HepG2 (cell line): ENCODE measurements around the gene TSPAN12. TPM values are rescaled to one million over a fixed set of nuclear protein-coding genes. Genes with fewer than 3 reads are reported as not detected.

ENCODE experiments used
- ATAC-seq: fragments of 200-7000 bp; cut with Tn5 transposase; 3 replicates; pipeline ENCODE4 v1.9.1; 2020; ENCODE audit warnings: mild to moderate bottlenecking, moderate library complexity
- BruUV-seq: library from RNA; stranded (reverse); fragments of 400-500 nt; replicated peaks from 2 replicates; lab custom pipeline; 2021; lab: Mats Ljungman, UMichigan
- CTCF ChIA-PET: fragments of 300-600 bp; formaldehyde crosslinking; extraction: SDS; loops from one replicate; lab custom pipeline; 2021; ENCODE audit warnings: low total read pairs, inconsistent platforms, low intra/inter-chr PET ratio; lab: Yijun Ruan, JAX
- POLR2A ChIA-PET: fragments of 350-600 bp; sonication (Branson Sonifier 250); formaldehyde crosslinking; loops from one replicate; lab custom pipeline; 2020; ENCODE audit warnings: antibody characterized with exemption, inconsistent platforms; lab: Yijun Ruan, JAX
- DNase-seq: peaks from one replicate; pipeline ENCODE4 v3.0.0-alpha.2; 2015; ENCODE audit warnings: low spot score
- FAIRE-seq: peaks from 3 replicates; lab custom pipeline; 2011; peaks lifted over from hg19 to GRCh38; lab: Jason Lieb, UNC
- H2AFZ ChIP-seq: one replicate; pipeline ENCODE4 v1.6.1; 2011; ENCODE audit warnings: low read length, inconsistent platforms
- H3K27ac ChIP-seq: fragments of 300-600 bp; 3 replicates; pipeline ENCODE4 v1.8.0; 2011; ENCODE audit warnings: mixed run types, mild to moderate bottlenecking, mixed read lengths, low read length, inconsistent platforms; ENCODE audit not compliant: insufficient read depth; ENCODE audit errors: extremely low read length
- H3K27me3 ChIP-seq, 2 experiments: fragments of 200-600 bp in 1 of 2; 2 replicates in 1 of 2; 3 replicates in 1 of 2; pipeline versions ENCODE4 v1.6.0 to v1.8.0; 2011; ENCODE audit warnings: low read length in 2 of 2, mild to moderate bottlenecking in 2 of 2, moderate library complexity in 2 of 2, inconsistent platforms in 1 of 2; ENCODE audit not compliant: insufficient read depth in 2 of 2, control insufficient read depth in 1 of 2
- H3K36me3 ChIP-seq, 2 experiments: fragments of 200-600 bp in 1 of 2; replicated peaks in 1 of 2; 2 replicates in 1 of 2; 3 replicates in 1 of 2; pipeline versions ENCODE4 v1.5.1 to v1.8.0; 2011; ENCODE audit warnings: low read length in 2 of 2, inconsistent platforms in 1 of 2; ENCODE audit not compliant: insufficient read depth in 2 of 2, control insufficient read depth in 1 of 2
- H3K4me1 ChIP-seq: 2 replicates; pipeline ENCODE4 v1.5.1; 2012; ENCODE audit warnings: low read length, inconsistent platforms; ENCODE audit not compliant: insufficient read depth
- H3K4me2 ChIP-seq: 2 replicates; pipeline ENCODE4 v1.6.0; 2011; ENCODE audit warnings: low read depth, low read length, inconsistent platforms
- H3K4me3 ChIP-seq, 3 experiments: fragments of 200-600 bp in 1 of 3; sonication (generic), shearing (Covaris generic) in 1 of 3; replicated peaks in 1 of 3; 2 replicates each; pipeline ENCODE4 v1.5.1; 2011 to 2016; ENCODE audit warnings: low read length in 3 of 3, inconsistent platforms in 2 of 3, low read depth in 2 of 3, mild to moderate bottlenecking in 2 of 3, control low read depth in 1 of 3, mixed read lengths in 1 of 3; ENCODE audit not compliant: insufficient read depth in 1 of 3
- H3K79me2 ChIP-seq: one replicate; pipeline ENCODE4 v1.6.1; 2011; ENCODE audit warnings: low read length, inconsistent platforms; ENCODE audit not compliant: insufficient read depth
- H3K9ac ChIP-seq: 2 replicates; pipeline ENCODE4 v1.6.0; 2011; ENCODE audit warnings: mild to moderate bottlenecking, low read depth, low read length, inconsistent platforms; ENCODE audit not compliant: insufficient read depth
- H3K9me3 ChIP-seq: 2 replicates; pipeline ENCODE4 v1.5.1; 2012; ENCODE audit warnings: mild to moderate bottlenecking, low read length
- H4K20me1 ChIP-seq: 2 replicates; pipeline ENCODE4 v1.6.0; 2011; ENCODE audit warnings: inconsistent platforms, mild to moderate bottlenecking, low read length, moderate library complexity; ENCODE audit not compliant: insufficient read depth
- CCAR2 ChIP-seq: fragments of 200-400 bp; formaldehyde crosslinking; optimal IDR thresholded peaks from 2 replicates; pipeline ENCODE3; 2018; ENCODE audit warnings: low read depth, mild to moderate bottlenecking, low read length, moderate library complexity
- DNMT1 ChIP-seq: sonication (generic); formaldehyde crosslinking; IDR thresholded peaks from 2 replicates; pipeline ENCODE4 v1.5.1; 2020; ENCODE audit warnings: mild to moderate bottlenecking, missing genetic modification reagents
- HDAC6 ChIP-seq: fragments of 200-600 bp; sonication (generic); IDR thresholded peaks from 2 replicates; pipeline ENCODE4 v1.7.0; 2017; ENCODE audit warnings: mild to moderate bottlenecking, antibody characterized with exemption, low read length, low read depth
- MED1 ChIP-seq: sonication (generic); formaldehyde crosslinking; IDR thresholded peaks from 2 replicates; pipeline ENCODE4 v1.4.0; 2020; ENCODE audit warnings: missing genetic modification reagents
- PITX1 ChIP-seq: sonication (generic); formaldehyde crosslinking; IDR thresholded peaks from 2 replicates; pipeline ENCODE4 v1.5.1; 2020; ENCODE audit warnings: mild to moderate bottlenecking, missing genetic modification reagents
- ZMYM3 ChIP-seq: sonication (generic); formaldehyde crosslinking; IDR thresholded peaks from 2 replicates; pipeline ENCODE4 v1.5.1; 2020; ENCODE audit warnings: mild to moderate bottlenecking, missing genetic modification reagents
- ZNF724P ChIP-seq: sonication (generic); formaldehyde crosslinking; IDR thresholded peaks from 2 replicates; pipeline ENCODE4 v1.8.0; 2022; ENCODE audit warnings: missing genetic modification reagents, borderline replicate concordance
- ZNF773 ChIP-seq: sonication (generic); formaldehyde crosslinking; IDR thresholded peaks from 2 replicates; pipeline ENCODE4 v1.4.0; 2020; ENCODE audit warnings: missing genetic modification reagents, borderline replicate concordance
- ZNF776 ChIP-seq: sonication (generic); formaldehyde crosslinking; IDR thresholded peaks from 2 replicates; pipeline ENCODE4 v1.4.0; 2020; ENCODE audit warnings: mild to moderate bottlenecking, missing genetic modification reagents
- ZSCAN20 ChIP-seq: sonication (generic); formaldehyde crosslinking; IDR thresholded peaks from 2 replicates; pipeline ENCODE4 v1.4.0; 2020; ENCODE audit warnings: missing genetic modification reagents, mild to moderate bottlenecking, borderline replicate concordance
- WGBS: methylation state at CpG from one replicate; pipeline ENCODE4 v1.1.6; 2017; ENCODE audit warnings: low lambda C conversion rate; 5-methylcytosine and 5-hydroxymethylcytosine counted together
- in situ Hi-C: cut with HindIII; loops from 2 replicates; pipeline ENCODE4 v1.10.0; 2017; ENCODE audit warnings: low pct_unique_long_range_greater_than_20kb; ENCODE audit not compliant: extremely low pct_ligation_motif_present
- intact Hi-C: fragments of 100-400 bp; cut with micrococcal nuclease; formaldehyde crosslinking; loops from one replicate; pipeline ENCODE4 v1.10.0; 2022; ENCODE audit not compliant: unreplicated experiment
- polyA plus RNA-seq, 8 experiments: library from polyadenylated mRNA; depleted of rRNA in 3 of 8; stranded (reverse) in 7 of 8; unstranded in 1 of 8; fragments of >200 nt; fragmentation: Illumina TruSeq in 4 of 8; extraction: Trizol in 4 of 8; gene quantifications; 2 replicates each; pipeline versions ENCODE4 v1.2.1 to v1.2.3, GENCODE V29; 2011 to 2016; ENCODE audit warnings: low read depth in 4 of 8, missing spikeins in 1 of 8, mixed read lengths in 1 of 8; ENCODE audit not compliant: insufficient read depth in 1 of 8
- total RNA-seq, 5 experiments: library from RNA; depleted of rRNA; stranded (reverse); fragments of >200 nt; fragmentation: Illumina TruSeq; extraction: Trizol; gene quantifications; 2 replicates each; pipeline ENCODE4 v1.2.3, GENCODE V29; 2016; ENCODE audit warnings: low read depth in 1 of 5
- TF ChIP-seq, protein P1 (sequence below): sonication (generic); formaldehyde crosslinking; conservative IDR thresholded peaks from 2 replicates; pipeline ENCODE4 v1.8.1; 2023; ENCODE audit warnings: missing genetic modification reagents
- TF ChIP-seq, protein P2 (sequence below): sonication (generic); formaldehyde crosslinking; IDR thresholded peaks from 2 replicates; pipeline ENCODE4 v1.8.1; 2022; ENCODE audit warnings: mild to moderate bottlenecking, missing genetic modification reagents
- TF ChIP-seq, protein P3 (sequence below): sonication (generic); formaldehyde crosslinking; IDR thresholded peaks from 2 replicates; pipeline ENCODE4 v1.5.1; 2020; ENCODE audit warnings: mild to moderate bottlenecking, missing genetic modification reagents
- TF ChIP-seq, protein P4 (sequence below): sonication (generic); formaldehyde crosslinking; IDR thresholded peaks from 2 replicates; pipeline ENCODE4 v1.4.0; 2020; ENCODE audit warnings: missing genetic modification reagents, low read depth, mild to moderate bottlenecking, borderline replicate concordance

The TSPAN12 gene
- total and polyA plus RNA-seq, 2 of the 13 experiments (the other 11 are each of a cell fraction or from before 2014, with no cell fraction given), result 0.48 to 0.95 TPM

DNA sequence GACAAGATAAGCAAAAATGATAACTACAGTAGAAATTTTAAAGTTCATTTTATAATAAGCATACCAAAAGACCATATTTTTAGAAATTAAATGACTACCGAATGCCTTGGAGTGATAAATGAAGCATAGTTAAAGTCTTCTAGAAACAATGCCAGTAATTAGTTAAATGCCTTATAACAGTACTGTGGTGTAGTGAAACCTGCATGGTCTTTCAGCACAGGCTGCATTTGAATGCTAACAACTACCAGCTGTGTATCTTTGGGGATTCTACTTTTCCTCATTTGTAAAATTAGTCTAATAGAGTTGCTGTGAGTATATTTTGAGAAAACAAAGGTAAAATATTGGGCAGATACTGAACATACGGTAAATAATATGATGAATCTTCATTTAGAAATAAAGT is 25.1 kb downstream of the TSPAN12 start:
- Histone ChIP-seq H3K9me3 (no peaks in the 10 kb centered on the region), H3K27ac (no peak overlapping the region), H2AFZ (no peak overlapping the region), H3K4me3 (no peak overlapping the region), H3K36me3 (no peaks in the 10 kb centered on the region), H3K4me1 (no peaks in the 10 kb centered on the region), H4K20me1 (no peaks in the 10 kb centered on the region), H3K9ac (no peak overlapping the region), H3K4me2 (no peak overlapping the region), H3K79me2 (no peaks in the 10 kb centered on the region), H3K27me3 (no peaks in the 10 kb centered on the region)
- ChIA-PET CTCF (no interaction called here), POLR2A (no interaction called here)
- TF ChIP-seq, protein P1, sequence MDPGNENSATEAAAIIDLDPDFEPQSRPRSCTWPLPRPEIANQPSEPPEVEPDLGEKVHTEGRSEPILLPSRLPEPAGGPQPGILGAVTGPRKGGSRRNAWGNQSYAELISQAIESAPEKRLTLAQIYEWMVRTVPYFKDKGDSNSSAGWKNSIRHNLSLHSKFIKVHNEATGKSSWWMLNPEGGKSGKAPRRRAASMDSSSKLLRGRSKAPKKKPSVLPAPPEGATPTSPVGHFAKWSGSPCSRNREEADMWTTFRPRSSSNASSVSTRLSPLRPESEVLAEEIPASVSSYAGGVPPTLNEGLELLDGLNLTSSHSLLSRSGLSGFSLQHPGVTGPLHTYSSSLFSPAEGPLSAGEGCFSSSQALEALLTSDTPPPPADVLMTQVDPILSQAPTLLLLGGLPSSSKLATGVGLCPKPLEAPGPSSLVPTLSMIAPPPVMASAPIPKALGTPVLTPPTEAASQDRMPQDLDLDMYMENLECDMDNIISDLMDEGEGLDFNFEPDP (CRISPR knock-in tag), result no peak
- no peak for TF ChIP-seq HDAC6
- no peak for TF ChIP-seq CCAR2
- TF ChIP-seq ZNF776, result no peak
- TF ChIP-seq, protein P2, sequence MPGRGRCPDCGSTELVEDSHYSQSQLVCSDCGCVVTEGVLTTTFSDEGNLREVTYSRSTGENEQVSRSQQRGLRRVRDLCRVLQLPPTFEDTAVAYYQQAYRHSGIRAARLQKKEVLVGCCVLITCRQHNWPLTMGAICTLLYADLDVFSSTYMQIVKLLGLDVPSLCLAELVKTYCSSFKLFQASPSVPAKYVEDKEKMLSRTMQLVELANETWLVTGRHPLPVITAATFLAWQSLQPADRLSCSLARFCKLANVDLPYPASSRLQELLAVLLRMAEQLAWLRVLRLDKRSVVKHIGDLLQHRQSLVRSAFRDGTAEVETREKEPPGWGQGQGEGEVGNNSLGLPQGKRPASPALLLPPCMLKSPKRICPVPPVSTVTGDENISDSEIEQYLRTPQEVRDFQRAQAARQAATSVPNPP (CRISPR knock-in tag), result no peak
- TF ChIP-seq DNMT1 (CRISPR knock-in tag), result no peak
- no peak for TF ChIP-seq PITX1 (CRISPR knock-in tag)
- DNase-seq, result no peak
- in situ Hi-C loops, result no loop called here
- 45% methylated on average over 2 of the region's 2 CpGs for WGBS
- FAIRE-seq, result no peak
- intact Hi-C loops, result no loop called here
- no peak for ATAC-seq
- no TSS peak for BruUV-seq

DNA sequence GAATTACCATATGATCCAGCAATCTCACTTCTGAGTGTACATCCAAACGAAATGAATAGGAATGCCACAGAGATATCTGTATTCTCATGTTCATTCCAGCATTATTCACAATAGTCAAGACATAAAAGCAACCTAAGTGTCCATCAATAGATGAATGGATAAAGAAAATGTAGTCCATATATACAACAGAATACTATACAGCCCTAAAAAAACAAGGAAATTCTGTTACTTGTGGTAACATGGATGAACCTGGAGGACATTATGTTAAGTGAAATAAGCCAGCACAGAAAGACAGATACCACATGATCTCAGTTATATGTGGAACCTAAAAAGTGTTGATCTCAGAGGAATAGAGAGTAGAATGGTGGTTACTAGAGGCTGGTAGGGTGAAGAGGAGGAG is 26.7 kb downstream of the TSPAN12 start:
- ChIA-PET CTCF (no interaction called here), POLR2A (no interaction called here)
- no peak for ATAC-seq
- Histone ChIP-seq H3K9me3 (no peaks in the 10 kb centered on the region), H3K9ac (no peak overlapping the region), H3K4me1 (no peaks in the 10 kb centered on the region), H3K4me3 (no peak overlapping the region), H3K27me3 (no peaks in the 10 kb centered on the region), H2AFZ (no peak overlapping the region), H3K79me2 (no peaks in the 10 kb centered on the region), H3K36me3 (no peaks in the 10 kb centered on the region), H4K20me1 (no peaks in the 10 kb centered on the region), H3K4me2 (no peak overlapping the region), H3K27ac (no peak overlapping the region)
- no peak for DNase-seq
- 3% methylated on average over 1 of the region's 1 CpG for WGBS
- in situ Hi-C loops (no loop called here), intact Hi-C loops (no loop called here)
- FAIRE-seq, result no peak
- BruUV-seq, result no TSS peak
- TF ChIP-seq ZMYM3 (CRISPR knock-in tag) (no peak), ZNF773 (CRISPR knock-in tag) (no peak), MED1 (no peak), ZSCAN20 (CRISPR knock-in tag) (no peak), ZNF724P (CRISPR knock-in tag) (no peak)
- TF ChIP-seq, protein P3, sequence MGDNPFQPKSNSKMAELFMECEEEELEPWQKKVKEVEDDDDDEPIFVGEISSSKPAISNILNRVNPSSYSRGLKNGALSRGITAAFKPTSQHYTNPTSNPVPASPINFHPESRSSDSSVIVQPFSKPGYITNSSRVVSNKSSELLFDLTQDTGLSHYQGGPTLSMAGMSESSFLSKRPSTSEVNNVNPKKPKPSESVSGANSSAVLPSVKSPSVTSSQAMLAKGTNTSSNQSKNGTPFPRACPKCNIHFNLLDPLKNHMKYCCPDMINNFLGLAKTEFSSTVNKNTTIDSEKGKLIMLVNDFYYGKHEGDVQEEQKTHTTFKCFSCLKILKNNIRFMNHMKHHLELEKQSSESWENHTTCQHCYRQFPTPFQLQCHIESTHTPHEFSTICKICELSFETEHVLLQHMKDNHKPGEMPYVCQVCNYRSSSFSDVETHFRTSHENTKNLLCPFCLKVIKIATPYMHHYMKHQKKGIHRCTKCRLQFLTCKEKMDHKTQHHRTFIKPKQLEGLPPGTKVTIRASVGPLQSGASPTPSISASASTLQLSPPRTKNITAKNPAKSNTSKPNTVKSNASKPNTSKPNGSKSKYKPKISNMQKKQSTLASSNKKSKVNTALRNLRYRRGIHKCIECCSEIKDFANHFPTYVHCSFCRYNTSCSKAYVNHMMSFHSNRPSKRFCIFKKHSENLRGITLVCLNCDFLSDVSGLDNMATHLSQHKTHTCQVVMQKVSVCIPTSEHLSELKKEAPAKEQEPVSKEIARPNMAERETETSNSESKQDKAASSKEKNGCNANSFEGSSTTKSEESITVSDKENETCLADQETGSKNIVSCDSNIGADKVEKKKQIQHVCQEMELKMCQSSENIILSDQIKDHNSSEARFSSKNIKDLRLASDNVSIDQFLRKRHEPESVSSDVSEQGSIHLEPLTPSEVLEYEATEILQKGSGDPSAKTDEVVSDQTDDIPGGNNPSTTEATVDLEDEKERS (CRISPR knock-in tag), result no peak
- TF ChIP-seq, protein P4, sequence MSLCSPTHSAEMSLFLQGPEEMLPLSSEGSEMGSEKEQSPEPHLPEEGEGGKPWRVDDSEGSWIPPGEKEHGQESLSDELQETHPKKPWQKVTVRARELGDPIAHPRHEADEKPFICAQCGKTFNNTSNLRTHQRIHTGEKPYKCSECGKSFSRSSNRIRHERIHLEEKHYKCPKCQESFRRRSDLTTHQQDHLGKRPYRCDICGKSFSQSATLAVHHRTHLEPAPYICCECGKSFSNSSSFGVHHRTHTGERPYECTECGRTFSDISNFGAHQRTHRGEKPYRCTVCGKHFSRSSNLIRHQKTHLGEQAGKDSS (CRISPR knock-in tag), result no peak
